ENCODE measurements around the gene MYO18B. TPM values are rescaled to one million over a fixed set of nuclear protein-coding genes. Genes with fewer than 3 reads are reported as not detected.

MYO18B gene
- total RNA-seq, result 26.0 TPM

GRCh38 chr22:25741692-25742626 is at the start of gene MYO18B:
MYO18B (plus strand) TSS chr22:25742188; CDS start chr22:25761093, 18,905 bp downstream.

Small RNAs within 50 kb of the gene (small RNA-seq; reads per million reads assigned to genes)
- gene RN7SKP169 (ENCODE audit: low replicate concordance) (not detected), gene RNA5SP494 (ENCODE audit: low replicate concordance) (not detected), gene Z98949.2 (ENCODE audit: low replicate concordance) (not detected)

Other genes with a start within 250 kb of the MYO18B start
- 10.6 TPM for gene GRK3, start 177.5 kb upstream of the MYO18B start, total RNA-seq

Measured in metanephros (tissue), 2 donors.